GM03348 (cell line): Measurements from ENCODE around the gene RBM17.
"Not testable (repeated sequence)": the region's sequence is repeated elsewhere in the genome, so short reads cannot be mapped to it uniquely, and the experiment has no call there.

Experiments
- DNase-seq: peaks from one replicate; pipeline ENCODE4 v3.0.0; 2012; ENCODE audit warnings: low spot score

RBM17 gene

DNA sequence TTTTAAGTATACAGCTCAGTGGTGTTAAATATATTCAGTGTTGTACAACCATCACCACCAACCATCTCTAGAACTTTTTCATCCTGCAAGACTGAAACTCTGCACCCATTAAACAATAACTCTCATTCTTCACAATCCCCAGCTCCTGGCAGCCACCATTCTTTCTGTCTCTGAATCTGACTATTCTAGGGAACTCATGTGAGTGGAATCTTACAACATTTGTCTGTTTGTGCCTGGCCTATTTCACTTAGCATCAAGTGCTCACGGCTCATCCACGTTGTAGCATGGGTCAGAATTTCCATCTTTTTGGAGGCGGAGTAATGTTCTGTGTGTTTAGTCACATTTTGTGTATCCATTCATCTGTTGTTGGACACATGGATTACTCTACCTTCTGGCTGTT is 73.1 kb downstream of the RBM17 start:
- no peak for DNase-seq

DNA sequence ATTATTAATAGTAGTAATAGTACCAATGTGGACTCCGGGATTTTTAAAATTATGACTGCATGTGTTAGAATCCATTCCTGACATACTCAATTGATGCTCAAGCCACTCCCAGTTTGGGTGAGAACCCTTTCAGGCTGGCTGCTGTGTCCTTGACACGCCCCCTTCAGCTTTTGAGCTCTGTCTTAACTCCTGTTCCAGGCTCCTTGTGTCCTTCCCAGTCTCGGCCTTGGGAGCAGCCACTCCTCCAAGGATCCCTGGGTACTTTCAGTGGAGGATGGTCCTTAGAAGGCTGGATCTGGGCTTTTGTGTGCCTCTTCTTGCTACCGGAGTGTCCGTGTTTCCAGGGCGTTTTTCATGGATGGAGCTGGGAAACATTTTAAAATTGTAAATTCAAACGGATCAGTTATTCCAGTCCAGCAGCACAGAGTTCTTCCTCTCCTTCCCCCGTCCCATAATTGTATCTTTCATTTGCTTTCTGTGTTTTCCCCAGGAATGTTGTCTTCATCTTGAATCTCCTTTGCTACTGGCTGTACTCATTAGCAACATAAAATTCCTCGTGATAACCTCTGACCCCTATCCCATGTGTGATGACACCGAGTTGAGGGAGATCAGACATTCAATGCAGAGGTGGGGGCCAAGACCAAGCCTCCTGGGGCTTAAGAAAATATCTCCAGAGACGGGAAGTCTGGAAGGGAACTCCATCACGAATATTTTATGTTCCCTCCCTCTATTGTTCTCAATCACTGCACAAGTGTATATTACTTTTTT is 73.9 kb downstream of the RBM17 start:
- DNase-seq: no peak

DNA sequence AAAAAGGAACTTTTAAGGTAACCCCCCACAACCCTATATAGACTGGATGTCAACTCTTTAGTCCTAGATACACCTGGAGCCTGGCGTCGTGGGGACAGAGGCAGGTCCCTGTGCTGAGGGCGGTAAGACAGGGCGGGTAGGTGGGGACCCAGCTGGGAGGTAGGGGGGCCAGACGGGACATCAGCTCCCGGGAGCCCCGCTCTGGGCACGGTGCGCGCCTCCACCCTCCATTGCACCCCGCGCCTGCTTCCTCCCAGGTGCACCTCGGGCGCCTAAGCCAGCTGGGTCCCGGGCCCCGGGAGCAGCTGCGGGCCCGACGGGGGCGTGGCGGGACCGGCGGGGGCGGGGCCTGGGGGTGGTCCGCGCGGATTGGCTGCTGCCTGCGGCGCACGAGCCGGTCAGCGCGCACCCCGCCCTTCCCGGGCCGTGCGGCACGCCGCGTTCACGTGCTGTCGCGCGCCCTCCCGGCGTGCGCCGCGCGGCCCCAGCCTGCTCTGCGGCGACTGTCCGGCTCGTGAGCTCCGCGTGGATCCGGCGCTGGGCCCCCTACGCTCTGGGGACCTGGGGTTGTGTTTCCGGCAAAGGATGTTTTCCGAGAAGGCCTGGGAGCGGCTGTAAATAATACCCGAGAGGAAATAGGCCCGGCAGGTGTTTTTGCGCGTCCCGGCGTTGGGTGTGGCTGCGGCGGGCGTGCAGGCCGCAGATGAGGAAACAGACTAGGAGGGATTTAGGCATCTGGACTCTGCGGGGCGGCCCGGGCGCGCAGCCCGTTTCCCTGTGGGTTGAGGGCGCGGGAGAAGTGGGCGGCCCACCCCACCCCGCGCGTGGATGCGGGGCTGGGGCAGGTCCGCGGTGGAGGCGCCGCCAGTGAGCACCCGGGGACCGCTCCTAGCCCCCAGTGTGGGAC is 74.8 kb downstream of the RBM17 start:
- DNase-seq: peak; percentile 98

DNA sequence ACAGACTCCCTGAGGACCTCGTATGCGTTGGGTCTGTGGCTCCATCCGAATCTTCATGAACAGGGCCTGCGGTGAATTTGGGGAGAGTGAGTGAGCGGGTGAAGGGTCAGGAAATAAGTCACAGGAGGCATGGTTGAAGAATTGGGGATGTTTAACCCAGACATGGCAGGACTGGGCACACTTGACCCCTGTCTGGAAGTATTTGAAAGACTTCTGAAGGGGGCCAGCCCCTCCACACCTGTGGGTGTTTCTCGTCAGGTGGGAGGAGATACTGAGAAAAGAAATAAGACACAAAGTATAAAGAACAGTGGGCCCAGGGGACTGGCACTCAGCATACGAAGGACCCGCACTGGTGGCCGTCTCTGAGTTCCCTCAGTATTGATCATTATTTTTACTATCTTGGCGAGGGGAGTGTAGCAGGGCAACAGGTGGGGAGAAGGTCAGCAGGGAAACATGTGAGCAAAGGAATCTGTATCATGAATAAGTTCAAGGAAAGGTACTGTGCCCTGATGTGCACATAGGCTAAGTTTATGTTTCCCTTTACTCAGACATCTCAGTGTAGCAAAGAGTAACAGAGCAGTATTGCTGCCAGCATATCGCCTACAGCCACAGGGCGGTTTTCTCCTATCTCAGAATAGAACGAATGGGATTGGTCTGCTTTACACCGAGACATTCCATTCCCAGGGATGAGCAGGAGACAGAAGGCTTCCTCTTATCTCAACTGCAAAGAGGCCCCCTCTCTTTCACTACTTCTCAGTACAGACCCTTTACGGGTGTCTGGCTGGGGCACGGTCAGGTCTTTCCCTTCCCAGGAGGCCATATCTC is 75.6 kb downstream of the RBM17 start:
- no peak for DNase-seq

DNA sequence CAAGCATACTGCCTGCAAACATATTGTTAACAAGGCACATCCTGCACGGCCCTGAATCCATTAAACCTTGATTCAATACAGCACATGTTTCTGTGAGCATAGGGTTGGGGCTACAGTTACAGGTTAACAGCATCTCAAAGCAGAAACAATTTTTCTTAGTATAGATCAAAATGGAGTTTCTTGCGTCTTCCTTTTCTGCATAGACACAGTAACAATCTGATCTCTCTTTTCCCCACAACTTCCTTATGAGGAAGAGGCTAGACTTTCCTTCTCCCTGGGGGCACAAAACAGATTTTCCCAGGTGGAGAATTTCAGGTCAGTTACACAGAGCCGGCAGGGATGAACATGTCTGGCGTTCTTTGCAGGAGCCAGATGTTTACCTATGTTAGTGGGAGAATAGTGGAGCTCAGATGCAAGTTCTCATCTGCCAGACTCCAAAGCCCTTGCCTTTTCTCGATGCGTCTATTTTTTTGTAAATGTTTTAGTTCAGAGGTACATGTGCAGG is 76.4 kb downstream of the RBM17 start:
- DNase-seq: no peak

DNA sequence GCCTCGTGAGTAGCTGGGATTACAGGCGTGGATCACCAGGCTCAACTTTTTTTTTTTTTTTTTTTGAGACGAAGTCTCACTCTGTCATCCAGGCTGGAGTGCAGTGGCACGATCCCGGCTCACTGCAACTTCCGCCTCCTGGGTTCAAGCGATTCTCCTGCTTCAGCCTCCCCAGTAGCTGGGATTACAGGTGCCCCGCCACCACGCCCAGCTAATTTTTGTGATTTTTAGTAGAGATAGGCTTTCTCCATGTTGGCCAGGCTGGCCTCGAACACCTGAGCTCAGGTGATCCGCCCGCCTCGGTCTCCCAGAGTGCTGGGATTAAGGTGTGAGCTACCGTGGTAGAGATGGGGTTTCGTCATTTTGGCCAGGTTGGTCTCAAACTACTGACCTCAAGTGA is 77.1 kb downstream of the RBM17 start:
- DNase-seq: not testable (repeated sequence)
